ENCODE data around the gene CHSY3.

- TF ChIP-seq CTCF (conservative IDR thresholded peaks at IDR 0.05 in 1 of 2, IDR thresholded peaks at IDR 0.05 in 1 of 2; ENCODE audit: low read depth in 1 of 2, low read length in 2 of 2) (no peak), EZH2 (IDR thresholded peaks at IDR 0.05; ENCODE audit: low read length, missing control alignments) (no peak)
Measured at GRCh38 chr5:129978270-129978669, 74.0 kb downstream of the CHSY3 start.

All from fibroblast of lung (primary cell).